HG02642 (cell line): ENCODE measurements around the gene STK32C.

ENCODE experiments used
- ATAC-seq: cut with Tn5 transposase; IDR thresholded peaks from one replicate; pipeline ENCODE4 v1.9.1; 2021; ENCODE audit warnings: mild to moderate bottlenecking; ENCODE audit not compliant: unreplicated experiment, poor library complexity

Gene STK32C

GRCh38 chr10:132178046-132178445 lies 129.7 kb downstream of the STK32C start:
- ATAC-seq: no peak

- no peak for ATAC-seq
These were observed 130.9 kb downstream of the STK32C start for GRCh38 chr10:132176623-132177500.

- no peak for ATAC-seq
These were observed 131.7 kb downstream of the STK32C start for GRCh38 chr10:132175907-132176581.

GRCh38 chr10:132175408-132175807 lies 132.3 kb downstream of the STK32C start:
- ATAC-seq: no peak

- ATAC-seq: no peak
These were observed 133.5 kb downstream of the STK32C start for GRCh38 chr10:132174237-132174636.

GRCh38 chr10:132173185-132173584 lies 134.6 kb downstream of the STK32C start:
- no peak for ATAC-seq

GRCh38 chr10:132172091-132173066 lies 135.4 kb downstream of the STK32C start:
- ATAC-seq: no peak

- ATAC-seq: no peak
These were observed 137.0 kb downstream of the STK32C start for GRCh38 chr10:132170561-132171361.

GRCh38 chr10:132169766-132170560 lies 137.8 kb downstream of the STK32C start:
- ATAC-seq: no peak

- no peak for ATAC-seq
These were observed 138.6 kb downstream of the STK32C start for GRCh38 chr10:132169031-132169765.

- no peak for ATAC-seq
These were observed 139.1 kb downstream of the STK32C start for GRCh38 chr10:132168571-132169030.

GRCh38 chr10:132167976-132168375 lies 139.8 kb downstream of the STK32C start:
- no peak for ATAC-seq

- no peak for ATAC-seq
These were observed 140.6 kb downstream of the STK32C start for GRCh38 chr10:132167041-132167674.

- ATAC-seq: no peak
These were observed 141.4 kb downstream of the STK32C start for GRCh38 chr10:132166216-132166950.

- no peak for ATAC-seq
These were observed 142.3 kb downstream of the STK32C start for GRCh38 chr10:132165416-132165980.

- no peak for ATAC-seq
These were observed 142.9 kb downstream of the STK32C start for GRCh38 chr10:132164761-132165278.
